Memory B cell (primary cell): ENCODE measurements around the gene KRTAP10-2.
"Not testable (repeated sequence)": the region's sequence is repeated elsewhere in the genome, so short reads cannot be mapped to it uniquely, and the experiment has no call there.

Source experiments
- ATAC-seq: fragments of 150-1000 bp; cut with Tn5 transposase; 2 replicates; pipeline ENCODE4 v1.10.0; 2021; ENCODE audit warnings: low read depth, mild to moderate bottlenecking, moderate library complexity
- DNase-seq, 2 donors: peaks; one replicate each; pipeline ENCODE4 v3.0.0; 2022; ENCODE audit warnings: low spot score in 2 of 2
- H3K27ac Mint-ChIP-seq: one replicate; pipeline ENCODE4 v1.8.0; 2022; ENCODE audit warnings: mild to moderate bottlenecking, moderate library complexity, mixed read lengths
- H3K27me3 Mint-ChIP-seq: one replicate; pipeline ENCODE4 v1.8.0; 2022; ENCODE audit warnings: mixed read lengths
- H3K36me3 Mint-ChIP-seq: one replicate; pipeline ENCODE4 v1.8.0; 2022; ENCODE audit warnings: mild to moderate bottlenecking, mixed read lengths
- H3K4me1 Mint-ChIP-seq: one replicate; pipeline ENCODE4 v1.8.0; 2022; ENCODE audit warnings: mixed read lengths
- H3K4me3 Mint-ChIP-seq: one replicate; pipeline ENCODE4 v1.8.0; 2022; ENCODE audit warnings: mild to moderate bottlenecking, moderate library complexity, mixed read lengths
- H3K9me3 Mint-ChIP-seq: one replicate; pipeline ENCODE4 v1.8.0; 2022; ENCODE audit warnings: mixed read lengths

KRTAP10-2 gene

DNA sequence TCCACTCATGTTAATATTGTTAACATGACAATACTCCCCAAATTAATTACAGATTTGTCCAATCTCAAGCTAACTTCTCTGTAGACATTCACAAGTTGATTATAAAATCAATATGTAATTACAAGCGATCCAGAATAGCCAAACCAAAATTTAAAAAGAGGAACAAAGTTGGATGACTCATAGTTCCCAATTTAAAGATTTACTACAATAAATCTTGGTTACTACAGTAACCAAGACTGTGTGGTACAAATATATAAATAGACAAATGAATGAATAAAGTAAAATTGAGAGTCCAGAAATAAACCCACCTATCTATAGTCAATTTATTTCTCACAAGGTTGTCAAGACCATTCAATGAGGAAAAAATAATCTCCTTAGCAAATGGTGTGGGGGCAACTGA, 15.1 kb upstream of the KRTAP10-2 start:
- peaks cover 20% of the 10 kb centered on the region for H3K4me1 Mint-ChIP-seq
- no peak for DNase-seq
- peaks cover 1% of the 10 kb centered on the region for H3K27me3 Mint-ChIP-seq
- no peak overlapping the region for H3K4me3 Mint-ChIP-seq
- peak; percentile 72 for ATAC-seq
- peaks cover 6% of the 10 kb centered on the region for H3K36me3 Mint-ChIP-seq
- H3K27ac Mint-ChIP-seq, result peak overlapping the region; percentile 64
- peaks cover 13% of the 10 kb centered on the region for H3K9me3 Mint-ChIP-seq

DNA sequence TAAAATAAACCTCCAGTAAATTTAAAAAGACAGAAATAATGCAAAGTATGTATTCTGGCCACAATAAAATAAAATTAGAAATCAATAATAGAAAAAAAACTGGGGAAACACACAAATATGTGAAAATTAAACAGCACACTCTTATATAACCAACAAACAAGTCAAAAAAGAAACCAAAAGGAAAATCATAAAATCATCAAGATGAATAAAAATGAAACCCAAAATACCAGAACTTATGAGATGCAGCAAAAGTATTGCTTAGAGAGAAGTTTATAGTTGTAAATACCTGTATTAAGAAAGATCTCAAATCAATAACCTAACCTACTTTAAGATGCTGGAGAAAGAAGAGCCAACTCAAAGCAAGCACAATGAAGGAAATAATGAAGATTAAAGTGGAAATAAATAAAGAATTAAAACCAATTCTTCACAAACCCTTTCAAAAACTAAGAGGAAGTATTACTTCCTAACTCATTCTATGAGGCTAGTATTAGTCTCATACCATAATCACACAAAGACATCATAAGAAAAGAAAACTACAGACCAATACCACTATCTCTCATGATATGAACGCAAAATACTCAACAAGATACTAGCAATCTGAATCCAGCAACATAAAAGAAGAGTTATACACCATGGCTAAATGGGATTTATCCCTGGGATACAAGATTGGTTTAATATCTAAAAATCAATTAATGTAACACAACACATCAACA, 13.7 kb upstream of the KRTAP10-2 start:
- ATAC-seq, result peak; percentile 69

GRCh38 chr21:44564099-44564498, 12.8 kb upstream of the KRTAP10-2 start:
- peak overlapping the region; percentile 90 for H3K27ac Mint-ChIP-seq
- peaks cover 22% of the 10 kb centered on the region for H3K9me3 Mint-ChIP-seq
- peaks cover 10% of the 10 kb centered on the region for H3K36me3 Mint-ChIP-seq
- peaks cover 2% of the 10 kb centered on the region for H3K27me3 Mint-ChIP-seq
- H3K4me3 Mint-ChIP-seq, result no peak overlapping the region
- no peak for DNase-seq
- no peak for ATAC-seq
- peaks cover 22% of the 10 kb centered on the region for H3K4me1 Mint-ChIP-seq

More for the DNA sequence above, 13.7 kb upstream of the KRTAP10-2 start:
- Mint-ChIP-seq H3K9me3 (peaks cover 20% of the 10 kb centered on the region), H3K27me3 (peaks cover 1% of the 10 kb centered on the region), H3K27ac (peak overlapping the region; percentile 90), H3K4me3 (peak overlapping the region; percentile 30), H3K4me1 (peaks cover 22% of the 10 kb centered on the region), H3K36me3 (peaks cover 8% of the 10 kb centered on the region)
- peak in 1 of 2 donors; percentile 8 for DNase-seq

- H3K36me3 Mint-ChIP-seq, result peaks cover 15% of the 10 kb centered on the region
- no peak within 1 kb of the TSS for H3K4me3 Mint-ChIP-seq
- peaks cover 11% of the 10 kb centered on the region for H3K4me1 Mint-ChIP-seq
- ATAC-seq, result no peak
- H3K9me3 Mint-ChIP-seq, result peaks cover 22% of the 10 kb centered on the region
- DNase-seq, result no peak
- H3K27ac Mint-ChIP-seq, result peak within 1 kb of the TSS; percentile 39
- peaks cover 14% of the 10 kb centered on the region for H3K27me3 Mint-ChIP-seq
Observed at GRCh38 chr21:44558695-44559094, 7.4 kb upstream of the KRTAP10-2 start, which contains the start of gene KRTAP10-3. Gene KRTAP10-3, minus strand, starts transcription at chr21:44558795. Its CDS starts 80 bp downstream, at chr21:44558715.

GRCh38 chr21:44558329-44558675, 7.0 kb upstream of the KRTAP10-2 start:
- not testable (repeated sequence) for H3K27ac Mint-ChIP-seq, H3K4me3 Mint-ChIP-seq, DNase-seq, ATAC-seq
- Mint-ChIP-seq H3K27me3 (peaks cover 14% of the 10 kb centered on the region), H3K4me1 (peaks cover 11% of the 10 kb centered on the region), H3K36me3 (peaks cover 15% of the 10 kb centered on the region), H3K9me3 (peaks cover 21% of the 10 kb centered on the region)

GRCh38 chr21:44557491-44558328, 6.4 kb upstream of the KRTAP10-2 start:
- Mint-ChIP-seq H3K27ac (peak overlapping the region; percentile 39), H3K9me3 (peaks cover 17% of the 10 kb centered on the region), H3K27me3 (peaks cover 14% of the 10 kb centered on the region), H3K36me3 (peaks cover 14% of the 10 kb centered on the region), H3K4me1 (peaks cover 11% of the 10 kb centered on the region), H3K4me3 (no peak overlapping the region)
- ATAC-seq (no peak), DNase-seq (no peak)

DNA sequence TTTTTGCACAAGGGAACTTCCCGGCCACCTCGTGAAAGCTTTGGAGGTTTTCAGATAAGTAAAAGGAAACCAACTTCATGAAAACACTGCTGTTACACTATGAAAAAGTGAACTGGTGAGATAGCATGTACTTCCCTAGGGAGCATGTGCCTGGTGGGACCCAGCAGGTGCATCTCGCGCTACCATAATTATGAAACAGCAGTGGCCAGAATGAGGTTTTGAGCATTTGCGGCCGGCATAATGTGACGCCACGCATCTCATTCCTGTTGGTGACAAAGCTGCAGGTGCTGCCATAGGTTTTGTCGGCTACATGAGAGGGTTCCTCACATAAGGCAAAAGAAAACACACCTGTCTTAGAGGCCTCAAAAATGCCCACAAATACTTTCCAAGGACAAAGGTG, 5.6 kb upstream of the KRTAP10-2 start:
- Mint-ChIP-seq H3K4me1 (peaks cover 8% of the 10 kb centered on the region), H3K27me3 (peaks cover 14% of the 10 kb centered on the region), H3K36me3 (peaks cover 10% of the 10 kb centered on the region), H3K4me3 (no peak overlapping the region), H3K27ac (no peak overlapping the region), H3K9me3 (peaks cover 11% of the 10 kb centered on the region)
- DNase-seq, result peak in 1 of 2 donors; percentile 9
- ATAC-seq, result peak; percentile 88

GRCh38 chr21:44555200-44555875, 4.0 kb upstream of the KRTAP10-2 start:
- no peak for ATAC-seq
- Mint-ChIP-seq H3K27ac (no peak overlapping the region), H3K9me3 (peaks cover 4% of the 10 kb centered on the region), H3K36me3 (peaks cover 7% of the 10 kb centered on the region), H3K27me3 (peaks cover 21% of the 10 kb centered on the region), H3K4me3 (no peak overlapping the region), H3K4me1 (peaks cover 8% of the 10 kb centered on the region)
- no peak for DNase-seq

- Mint-ChIP-seq H3K4me3 (no peak overlapping the region), H3K9me3 (peaks cover 2% of the 10 kb centered on the region), H3K4me1 (peaks cover 7% of the 10 kb centered on the region), H3K27ac (no peak overlapping the region), H3K36me3 (peaks cover 5% of the 10 kb centered on the region), H3K27me3 (peaks cover 27% of the 10 kb centered on the region)
- no peak for DNase-seq
- no peak for ATAC-seq
Observed at GRCh38 chr21:44552681-44553080, 1.4 kb upstream of the KRTAP10-2 start.

DNA sequence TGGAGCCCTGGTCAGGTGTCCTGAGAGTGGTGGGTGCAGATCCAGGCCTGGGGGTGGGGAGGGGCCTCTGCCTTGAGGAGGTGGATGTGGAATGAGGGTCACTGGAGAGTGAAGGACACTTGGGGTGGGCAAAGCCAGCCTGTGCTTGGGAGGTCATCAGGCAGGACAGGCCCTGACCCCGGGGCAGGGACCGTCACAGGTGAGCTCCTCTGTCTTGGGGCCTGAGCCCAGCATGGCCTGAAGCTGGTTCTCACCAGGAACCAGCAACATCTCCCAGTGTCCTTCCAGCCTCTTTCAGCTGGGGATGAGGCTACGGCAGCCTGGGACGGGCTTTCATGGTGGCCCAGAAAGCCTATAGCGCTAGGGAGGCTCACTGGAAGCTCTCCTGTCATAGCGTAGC, 831 bp upstream of the KRTAP10-2 start:
- ATAC-seq (no peak), DNase-seq (no peak)
- no peak overlapping the region for H3K27ac Mint-ChIP-seq
- peaks cover 8% of the 10 kb centered on the region for H3K36me3 Mint-ChIP-seq
- peaks cover 9% of the 10 kb centered on the region for H3K4me1 Mint-ChIP-seq
- peaks cover 26% of the 10 kb centered on the region for H3K27me3 Mint-ChIP-seq
- peaks cover 6% of the 10 kb centered on the region for H3K9me3 Mint-ChIP-seq
- no peak overlapping the region for H3K4me3 Mint-ChIP-seq

DNA sequence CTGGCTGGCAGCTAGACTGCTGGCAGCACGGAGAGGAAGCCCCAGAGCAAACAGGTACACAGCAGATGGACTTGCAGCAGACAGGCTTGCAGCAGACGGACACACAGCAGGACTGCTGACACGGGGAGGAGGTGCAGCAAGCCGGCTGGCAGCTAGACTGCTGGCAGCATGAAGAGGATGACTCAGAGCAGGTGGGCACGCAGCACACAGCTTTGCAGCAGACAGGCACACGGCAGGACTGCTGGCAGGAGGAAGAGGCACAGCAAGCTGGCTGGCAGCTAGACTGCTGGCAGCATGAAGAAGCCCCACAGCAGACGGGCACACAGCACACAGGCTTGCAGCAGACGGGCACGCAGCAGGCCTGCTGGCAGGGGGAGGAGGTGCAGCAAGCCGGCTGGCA, 498 bp downstream of the KRTAP10-2 start:
- no peak for ATAC-seq
- no peak for DNase-seq
- peaks cover 9% of the 10 kb centered on the region for H3K4me1 Mint-ChIP-seq
- peaks cover 13% of the 10 kb centered on the region for H3K9me3 Mint-ChIP-seq
- peaks cover 11% of the 10 kb centered on the region for H3K36me3 Mint-ChIP-seq
- H3K4me3 Mint-ChIP-seq, result no peak overlapping the region
- peaks cover 26% of the 10 kb centered on the region for H3K27me3 Mint-ChIP-seq
- H3K27ac Mint-ChIP-seq, result no peak overlapping the region

- DNase-seq, H3K4me3 Mint-ChIP-seq, H3K27ac Mint-ChIP-seq, ATAC-seq, H3K4me1 Mint-ChIP-seq: not testable (repeated sequence)
- peaks cover 11% of the 10 kb centered on the region for H3K36me3 Mint-ChIP-seq
- peaks cover 26% of the 10 kb centered on the region for H3K27me3 Mint-ChIP-seq
- H3K9me3 Mint-ChIP-seq, result peaks cover 17% of the 10 kb centered on the region
Observed at GRCh38 chr21:44550285-44550684, 1.0 kb downstream of the KRTAP10-2 start.

DNA sequence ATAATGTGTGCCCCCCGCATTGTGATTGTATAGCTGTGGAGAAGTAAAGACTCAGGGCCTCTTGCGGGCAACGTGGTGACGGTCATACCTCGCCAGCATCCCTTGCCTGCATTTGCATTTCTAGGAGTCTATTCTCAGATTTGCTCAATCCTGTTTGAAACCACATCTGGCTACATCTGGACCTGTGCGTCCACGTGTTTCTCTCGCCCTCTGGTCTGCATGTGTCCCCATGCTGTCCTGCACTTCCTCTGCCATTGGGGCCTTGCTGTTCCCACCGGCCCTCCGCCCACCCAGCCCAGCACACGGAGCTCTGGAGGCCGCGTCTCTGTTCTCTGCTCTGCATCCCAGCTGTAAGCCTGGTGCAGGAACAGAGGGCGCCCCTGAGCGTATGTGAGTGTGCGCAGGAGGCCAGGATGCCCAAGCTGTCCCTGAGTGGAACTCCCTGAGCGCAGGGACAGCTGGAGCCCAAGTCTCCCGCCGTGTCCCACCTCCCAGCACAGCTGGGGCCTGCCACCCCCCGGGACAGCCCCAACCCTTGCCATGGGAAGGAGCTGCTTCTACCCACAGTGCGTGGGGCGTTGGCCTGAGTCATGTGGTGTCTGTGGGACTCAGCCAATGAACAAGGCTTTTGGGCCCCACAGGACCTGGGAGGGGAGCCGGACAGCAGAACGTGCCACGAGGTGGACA, 1.6 kb downstream of the KRTAP10-2 start:
- Mint-ChIP-seq H3K4me3 (no peak overlapping the region), H3K36me3 (peaks cover 11% of the 10 kb centered on the region), H3K9me3 (peaks cover 18% of the 10 kb centered on the region), H3K4me1 (peaks cover 9% of the 10 kb centered on the region), H3K27me3 (peaks cover 24% of the 10 kb centered on the region), H3K27ac (no peak overlapping the region)
- DNase-seq (no peak), ATAC-seq (no peak)
